ENCODE measurements around the gene COX6B1. TPM values are rescaled to one million over a fixed set of nuclear protein-coding genes. Genes with fewer than 3 reads are reported as not detected.

COX6B1 gene
- total RNA-seq, 1 experiment from 2014 or later: 496 TPM

DNA sequence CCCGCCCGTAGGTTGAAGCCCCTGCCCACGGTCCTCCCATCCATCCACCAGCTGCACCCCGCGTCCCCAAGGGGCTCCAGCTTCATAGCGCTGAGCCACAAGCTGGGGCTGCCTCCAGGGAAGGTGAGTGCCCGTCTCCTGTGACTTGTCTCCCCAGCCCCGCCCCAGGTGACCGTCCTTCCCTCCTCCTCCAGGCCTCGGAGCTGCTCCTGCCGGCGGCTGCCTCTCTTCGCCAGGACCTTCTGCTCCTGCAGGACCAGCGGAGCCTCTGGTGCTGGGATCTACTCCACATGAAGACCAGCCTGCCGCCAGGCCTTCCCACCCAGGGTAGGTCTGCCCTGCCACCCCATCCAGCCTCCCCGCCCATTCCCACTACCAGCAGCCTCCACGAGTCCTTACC is 28.1 kb upstream of the COX6B1 start (continued):
- TF ChIP-seq POLR2AphosphoS5 (IDR thresholded peaks at IDR 0.05; ENCODE audit: low read depth, low read length) (no peak), CEBPB (IDR thresholded peaks at IDR 0.05; ENCODE audit: low read depth) (no peak), ZNF274 (IDR thresholded peaks at IDR 0.05; ENCODE audit: low read depth, low read length) (no peak), MAX (IDR thresholded peaks at IDR 0.05) (no peak)

DNA sequence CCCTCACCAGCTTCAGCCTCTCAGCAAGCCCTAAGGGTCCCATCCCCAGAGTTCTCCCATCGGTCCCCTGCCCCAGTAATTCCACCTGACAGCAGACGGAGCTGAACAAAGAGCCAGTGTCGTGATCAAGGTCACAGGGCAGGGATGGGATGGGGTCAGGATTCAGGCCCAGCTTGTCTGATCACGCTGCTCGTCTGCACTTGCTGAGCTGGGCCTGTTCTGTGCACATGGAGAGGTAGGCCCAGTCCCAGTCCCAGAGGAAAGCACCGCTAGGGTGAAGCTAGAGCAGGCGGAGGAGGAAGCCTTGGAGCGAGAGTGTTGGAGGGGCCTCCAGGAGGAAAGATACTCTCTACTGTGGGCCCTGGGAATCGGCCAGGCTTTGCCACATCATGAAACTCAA is 26.4 kb upstream of the COX6B1 start:
- H3K36me3 ChIP-seq (ENCODE audit: control insufficient read depth in 1 of 2, insufficient read depth in 2 of 2, low read length in 2 of 2): no peaks in the 10 kb centered on the region; a peak in 2 of 4 replicates
- H3K27ac ChIP-seq (ENCODE audit: low read depth, low read length): no peak overlapping the region
- H3K4me1 ChIP-seq (ENCODE audit: control insufficient read depth in 1 of 2, insufficient read depth in 2 of 2, low read length in 2 of 2): no peaks in the 10 kb centered on the region
- H3K9ac ChIP-seq (ENCODE audit: low read length): no peak overlapping the region
- H3K9me3 ChIP-seq (ENCODE audit: control insufficient read depth in 1 of 2, insufficient read depth in 1 of 2, low read depth in 1 of 2, low read length in 2 of 2): no peaks in the 10 kb centered on the region
- DNase-seq (ENCODE audit: low read depth, low spot score) (no peak), ATAC-seq (no peak)
- no peak overlapping the region for H2AFZ ChIP-seq (ENCODE audit: low read depth, low read length, poor library complexity, severe bottlenecking)
- no peaks in the 10 kb centered on the region for H4K20me1 ChIP-seq (ENCODE audit: insufficient read depth)
- no peak for TF ChIP-seq REST (IDR thresholded peaks at IDR 0.05; ENCODE audit: low read depth)
- TF ChIP-seq ZFX (IDR thresholded peaks at IDR 0.05): no peak
- H3K4me2 ChIP-seq (ENCODE audit: low read length): no peak overlapping the region
- BruUV-seq (replicated peaks): no TSS peak
- no peaks in the 10 kb centered on the region for H3K27me3 ChIP-seq (ENCODE audit: insufficient read depth, low read length)
- no peaks in the 10 kb centered on the region for H3K9me2 ChIP-seq (ENCODE audit: insufficient read depth)
- H3K4me3 ChIP-seq (replicated peaks in 1 of 2; ENCODE audit: low read depth in 1 of 2, low read length in 2 of 2): no peak overlapping the region
- ChIA-PET CTCF (no interaction called here), RAD21 (ENCODE audit: low non-redundant PET in 1 of 2, low total read pairs in 2 of 2, uncharacterized antibody in 2 of 2, unreplicated experiment in 2 of 2) (no interaction called here), POLR2A (no interaction called here)
- intact Hi-C loops (cut with micrococcal nuclease): no loop called here
- no peaks in the 10 kb centered on the region for H3K79me2 ChIP-seq (ENCODE audit: insufficient read depth, low read length)

Measured in HCT116 (cell line).